GM18907 (cell line): ENCODE measurements around the gene TNIK.
"Not testable (repeated sequence)": the region's sequence is repeated elsewhere in the genome, so short reads cannot be mapped to it uniquely, and the experiment has no call there.

ENCODE experiments used
- ATAC-seq: cut with Tn5 transposase; IDR thresholded peaks from one replicate; pipeline ENCODE4 v1.9.1; 2021; ENCODE audit warnings: mild to moderate bottlenecking, moderate library complexity; ENCODE audit not compliant: unreplicated experiment

Gene TNIK

GRCh38 chr3:171446801-171447578 lies 13.2 kb downstream of the TNIK start:
- no peak for ATAC-seq

GRCh38 chr3:171446301-171446700 lies 13.9 kb downstream of the TNIK start:
- ATAC-seq: no peak

- ATAC-seq: no peak
Observed at GRCh38 chr3:171445620-171446204, 14.5 kb downstream of the TNIK start.

- ATAC-seq: no peak
Observed at GRCh38 chr3:171444001-171444690, 16.1 kb downstream of the TNIK start.

GRCh38 chr3:171443211-171443957 lies 16.8 kb downstream of the TNIK start:
- ATAC-seq: no peak

- no peak for ATAC-seq
Observed at GRCh38 chr3:171442184-171442583, 18.0 kb downstream of the TNIK start.

- ATAC-seq: no peak
Observed at GRCh38 chr3:171441381-171441780, 18.8 kb downstream of the TNIK start.

- ATAC-seq: no peak
Observed at GRCh38 chr3:171439996-171440395, 20.2 kb downstream of the TNIK start.

GRCh38 chr3:171437115-171437756 lies 23.0 kb downstream of the TNIK start:
- ATAC-seq: no peak

- no peak for ATAC-seq
Observed at GRCh38 chr3:171436380-171436779, 23.8 kb downstream of the TNIK start.

GRCh38 chr3:171435757-171436156 lies 24.4 kb downstream of the TNIK start:
- ATAC-seq: no peak

GRCh38 chr3:171435143-171435542 lies 25.1 kb downstream of the TNIK start:
- no peak for ATAC-seq

GRCh38 chr3:171432548-171432947 lies 27.7 kb downstream of the TNIK start:
- ATAC-seq: no peak

- ATAC-seq: no peak
Observed at GRCh38 chr3:171431550-171431949, 28.7 kb downstream of the TNIK start.

GRCh38 chr3:171430530-171430929 lies 29.7 kb downstream of the TNIK start:
- ATAC-seq: no peak

GRCh38 chr3:171429635-171430034 lies 30.6 kb downstream of the TNIK start:
- no peak for ATAC-seq

- no peak for ATAC-seq
Observed at GRCh38 chr3:171428892-171429291, 31.3 kb downstream of the TNIK start.

GRCh38 chr3:171428321-171428787 lies 31.9 kb downstream of the TNIK start:
- ATAC-seq: no peak

- ATAC-seq: no peak
Observed at GRCh38 chr3:171427771-171428320, 32.4 kb downstream of the TNIK start.

- not testable (repeated sequence) for ATAC-seq
Observed at GRCh38 chr3:171424063-171424462, 36.1 kb downstream of the TNIK start.
